SH-SY5Y (cell line): ENCODE results near the gene CDH4.

ENCODE experiments used
- GATA2 ChIP-seq: IDR thresholded peaks from 2 replicates; pipeline ENCODE4 v1.6.1; 2011; ENCODE audit warnings: mild to moderate bottlenecking, low read depth, low read length
- GATA3 ChIP-seq: IDR thresholded peaks from 2 replicates; pipeline ENCODE4 v1.6.1; 2011; ENCODE audit warnings: low read depth, mild to moderate bottlenecking, low read length, moderate library complexity

DNA sequence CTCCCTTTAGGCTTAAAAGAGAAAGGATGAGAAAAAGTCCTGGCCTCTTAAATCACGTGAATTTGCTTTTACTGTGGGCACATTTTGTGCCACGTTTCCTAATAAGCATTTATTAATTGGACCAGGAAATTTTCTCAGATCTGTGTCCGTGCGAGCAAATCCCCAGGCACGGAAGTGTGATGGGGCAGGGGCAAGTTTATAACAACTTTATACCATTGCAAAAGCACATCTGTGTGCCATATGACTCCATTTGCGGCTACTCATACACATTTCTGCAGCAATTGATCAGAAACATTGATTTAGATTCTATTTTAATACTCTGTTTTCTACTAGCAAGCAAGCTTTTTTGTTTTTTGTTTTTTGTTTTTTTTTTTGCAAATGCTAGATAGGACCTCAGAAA lies 440.4 kb downstream of the CDH4 start:
- no peak for TF ChIP-seq GATA2
- no peak for TF ChIP-seq GATA3
